ENCODE data around the gene SCP2.

DNA sequence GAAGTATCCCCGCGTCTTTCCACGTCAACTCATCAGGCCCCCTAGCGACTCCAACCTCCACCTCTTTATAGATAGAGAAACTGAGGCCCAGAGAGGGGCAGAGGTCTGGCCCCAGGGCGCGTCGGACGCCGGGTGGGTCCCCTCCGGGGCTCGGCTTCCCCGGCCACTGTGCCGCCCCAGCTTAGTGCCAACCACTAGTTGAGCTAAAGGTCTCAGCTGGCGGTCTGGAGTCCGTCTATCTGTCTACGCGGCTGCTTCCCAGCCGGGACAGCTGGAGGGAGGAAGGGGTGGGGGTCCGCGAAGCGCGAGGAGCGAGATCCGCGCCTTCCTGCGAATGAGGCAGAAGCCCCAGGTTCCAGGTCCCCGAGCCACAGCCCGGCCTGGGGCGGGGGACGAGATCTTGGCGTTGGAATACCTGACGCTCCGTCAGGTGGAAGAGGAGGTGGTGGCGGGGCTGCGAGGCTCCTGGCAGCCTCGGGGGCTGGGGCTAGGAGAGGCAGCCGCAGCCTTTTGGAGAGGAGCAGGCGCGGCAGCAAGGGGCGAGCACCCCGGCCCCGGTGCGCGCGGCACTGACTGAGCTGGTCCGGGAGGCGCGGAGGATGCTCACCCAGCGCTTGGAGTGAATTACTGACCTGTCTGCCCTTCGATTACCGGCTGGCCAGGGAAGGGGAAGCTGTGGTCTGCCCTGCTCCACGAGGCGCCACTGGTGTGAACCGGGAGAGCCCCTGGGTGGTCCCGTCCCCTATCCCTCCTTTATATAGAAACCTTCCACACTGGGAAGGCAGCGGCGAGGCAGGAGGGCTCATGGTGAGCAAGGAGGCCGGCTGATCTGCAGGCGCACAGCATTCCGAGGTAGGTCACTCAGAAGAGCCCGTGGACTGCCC is 135.9 kb downstream of the SCP2 start:
- no peak for TF ChIP-seq POLR2AphosphoS5 (IDR thresholded peaks at IDR 0.05; ENCODE audit: low read depth)
- TF ChIP-seq, protein P1, sequence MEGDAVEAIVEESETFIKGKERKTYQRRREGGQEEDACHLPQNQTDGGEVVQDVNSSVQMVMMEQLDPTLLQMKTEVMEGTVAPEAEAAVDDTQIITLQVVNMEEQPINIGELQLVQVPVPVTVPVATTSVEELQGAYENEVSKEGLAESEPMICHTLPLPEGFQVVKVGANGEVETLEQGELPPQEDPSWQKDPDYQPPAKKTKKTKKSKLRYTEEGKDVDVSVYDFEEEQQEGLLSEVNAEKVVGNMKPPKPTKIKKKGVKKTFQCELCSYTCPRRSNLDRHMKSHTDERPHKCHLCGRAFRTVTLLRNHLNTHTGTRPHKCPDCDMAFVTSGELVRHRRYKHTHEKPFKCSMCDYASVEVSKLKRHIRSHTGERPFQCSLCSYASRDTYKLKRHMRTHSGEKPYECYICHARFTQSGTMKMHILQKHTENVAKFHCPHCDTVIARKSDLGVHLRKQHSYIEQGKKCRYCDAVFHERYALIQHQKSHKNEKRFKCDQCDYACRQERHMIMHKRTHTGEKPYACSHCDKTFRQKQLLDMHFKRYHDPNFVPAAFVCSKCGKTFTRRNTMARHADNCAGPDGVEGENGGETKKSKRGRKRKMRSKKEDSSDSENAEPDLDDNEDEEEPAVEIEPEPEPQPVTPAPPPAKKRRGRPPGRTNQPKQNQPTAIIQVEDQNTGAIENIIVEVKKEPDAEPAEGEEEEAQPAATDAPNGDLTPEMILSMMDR (IDR thresholded peaks at IDR 0.05; ENCODE audit: insufficient read depth, low read length) = no peak

Measured in HL-60 (cell line).